Smooth muscle cell of the brain vasculature (primary cell): ENCODE data around the gene CNST.
"Not testable (repeated sequence)": the region's sequence is repeated elsewhere in the genome, so short reads cannot be mapped to it uniquely, and the experiment has no call there.

ENCODE experiments used
- DNase-seq: peaks from one replicate; pipeline ENCODE4 v3.0.0-alpha.2; 2012; ENCODE audit warnings: low read depth, low spot score

The CNST gene

GRCh38 chr1:246583056-246583440 is 16.8 kb downstream of the CNST start:
- no peak for DNase-seq

DNA sequence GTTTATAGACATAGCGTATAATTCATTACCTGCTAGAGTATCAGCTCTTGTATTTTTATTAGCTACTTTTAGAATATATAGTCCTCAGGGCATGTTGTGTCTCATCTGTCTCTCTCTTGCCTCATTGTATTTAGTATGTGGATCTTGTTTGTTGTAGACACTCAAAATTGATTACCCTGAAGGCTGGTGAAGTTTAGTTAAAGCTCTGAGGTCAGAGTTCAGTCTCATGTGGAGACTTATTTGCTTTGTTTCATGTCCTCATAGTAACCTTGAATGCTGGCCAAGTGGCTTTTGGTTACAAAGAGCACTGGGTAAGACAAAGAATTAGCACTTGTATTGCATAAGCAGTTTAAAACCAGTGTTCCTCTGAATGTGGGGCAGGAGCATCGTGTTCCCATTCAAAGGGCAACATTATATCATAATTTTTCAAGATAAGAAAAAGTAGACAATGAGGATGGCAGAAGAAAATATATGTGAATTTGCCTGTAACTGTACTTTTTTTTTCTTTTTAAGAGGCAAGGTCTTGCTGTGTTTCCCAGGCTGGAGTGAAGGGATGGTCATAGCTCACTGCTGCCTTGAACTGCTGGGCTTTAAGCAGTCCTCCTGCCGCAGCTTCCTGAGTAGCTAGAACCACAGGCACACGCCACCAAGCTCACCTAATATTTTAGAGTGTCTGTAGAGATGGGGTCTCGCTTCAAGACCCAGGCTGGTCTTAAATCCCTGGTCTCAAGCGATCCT is 17.4 kb downstream of the CNST start:
- DNase-seq, result peak; percentile 50

- DNase-seq, result no peak
Observed at GRCh38 chr1:246587032-246587431, 20.8 kb downstream of the CNST start.

GRCh38 chr1:246587606-246588005 is 21.4 kb downstream of the CNST start:
- DNase-seq, result no peak

GRCh38 chr1:246588159-246588721 is 22.0 kb downstream of the CNST start:
- DNase-seq, result no peak

- DNase-seq, result not testable (repeated sequence)
Observed at GRCh38 chr1:246589919-246590318, 23.7 kb downstream of the CNST start.

DNA sequence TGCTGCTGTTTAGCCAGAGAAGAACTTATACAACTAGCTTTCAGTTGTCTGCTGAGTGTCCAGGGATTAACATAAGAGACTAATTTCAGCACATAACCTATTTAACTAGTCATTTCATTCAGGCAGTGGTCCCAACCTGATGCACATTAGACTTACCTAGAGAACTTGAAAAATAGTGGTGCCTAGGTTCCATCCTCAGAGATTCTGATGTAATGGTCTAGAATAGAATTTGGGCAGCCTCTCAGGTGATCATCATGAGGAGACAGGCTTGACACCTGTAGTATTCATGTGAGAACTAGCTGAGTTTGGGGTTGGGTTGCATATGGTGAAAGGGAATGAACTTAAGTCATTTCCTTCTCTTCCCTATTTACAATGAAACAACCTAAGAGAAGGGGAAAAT is 24.8 kb downstream of the CNST start:
- no peak for DNase-seq

DNA sequence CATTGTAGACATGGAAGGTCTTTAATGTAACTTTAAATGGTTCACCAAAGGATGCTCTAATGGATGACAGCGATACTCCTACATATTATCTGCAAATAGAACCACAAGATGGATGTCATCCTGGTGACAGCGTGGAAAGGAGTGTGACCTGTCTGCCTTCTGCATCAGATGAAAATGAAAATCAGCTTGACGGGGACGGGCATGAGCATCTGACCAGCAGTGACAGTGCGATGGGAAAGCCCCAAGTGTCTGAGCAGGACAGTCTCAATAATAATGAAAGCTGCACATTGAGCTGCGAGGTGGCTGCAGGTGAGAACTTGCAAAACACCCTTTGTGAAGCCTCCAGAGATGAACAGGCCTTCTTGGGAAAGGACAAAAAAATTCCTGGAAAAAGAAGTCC is 25.2 kb downstream of the CNST start:
- DNase-seq, result no peak

DNA sequence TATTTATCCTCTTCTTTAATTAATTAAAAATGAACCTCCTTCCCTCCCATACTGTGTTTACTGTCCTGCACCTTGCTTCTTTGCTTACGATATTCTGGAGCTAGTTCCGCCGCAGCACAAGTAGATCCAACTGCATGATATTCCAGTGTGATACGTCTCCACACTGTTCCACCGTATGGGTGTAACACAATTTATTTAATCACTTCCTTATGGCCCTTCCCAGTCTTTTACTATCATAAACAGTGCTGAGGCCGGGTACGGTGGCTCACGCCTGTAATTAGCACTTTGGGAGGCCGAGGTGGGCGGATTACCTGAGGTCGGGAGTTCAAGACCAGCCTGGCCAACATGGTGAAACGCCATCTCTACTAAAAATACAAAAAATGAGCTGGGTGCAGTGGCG is 25.7 kb downstream of the CNST start:
- DNase-seq, result no peak

DNA sequence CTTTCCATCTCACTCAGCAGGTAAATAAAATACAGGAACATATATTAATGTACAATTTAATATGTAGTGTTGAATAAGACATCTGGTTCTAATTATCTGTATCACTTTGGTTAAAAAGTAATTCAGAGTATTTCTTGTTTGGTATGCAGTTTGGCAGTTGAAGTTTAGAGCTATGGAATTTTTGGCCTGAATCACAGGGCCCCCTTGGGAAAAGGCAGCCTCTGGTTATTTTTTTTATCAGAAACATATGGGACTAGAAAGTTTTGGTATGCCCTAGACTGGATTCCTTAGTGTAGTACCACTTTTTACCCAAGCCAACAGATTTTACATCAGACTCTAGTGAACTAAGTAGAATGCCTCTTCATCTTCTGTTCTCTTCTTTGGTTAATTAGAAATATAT is 26.4 kb downstream of the CNST start:
- peak; percentile 77 for DNase-seq

- DNase-seq, result no peak
Observed at GRCh38 chr1:246595146-246595545, 28.9 kb downstream of the CNST start.

DNA sequence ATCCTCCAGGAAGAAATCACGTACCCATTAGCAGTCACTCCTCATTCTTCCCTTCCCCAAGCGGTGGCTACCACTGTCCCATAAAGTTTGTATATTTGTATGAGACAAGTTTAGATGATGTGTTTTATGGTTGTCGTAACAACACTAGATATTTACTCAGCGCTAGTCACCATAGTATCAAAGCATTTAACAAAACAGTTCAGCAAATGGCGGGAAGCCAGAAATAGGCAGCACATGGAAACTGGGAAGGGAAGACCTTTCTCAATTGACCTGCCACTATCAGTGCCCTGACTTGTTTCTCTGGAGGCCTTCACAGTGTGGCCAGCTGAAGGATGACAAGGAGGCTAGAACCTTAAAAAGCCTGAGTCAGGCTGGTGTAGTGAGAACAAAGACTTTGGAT is 31.1 kb downstream of the CNST start:
- no peak for DNase-seq

- no peak for DNase-seq
Observed at GRCh38 chr1:246597971-246598370, 31.7 kb downstream of the CNST start.

GRCh38 chr1:246599315-246599714 is 33.1 kb downstream of the CNST start:
- DNase-seq, result no peak

- no peak for DNase-seq
Observed at GRCh38 chr1:246600579-246600978, 34.3 kb downstream of the CNST start.

DNA sequence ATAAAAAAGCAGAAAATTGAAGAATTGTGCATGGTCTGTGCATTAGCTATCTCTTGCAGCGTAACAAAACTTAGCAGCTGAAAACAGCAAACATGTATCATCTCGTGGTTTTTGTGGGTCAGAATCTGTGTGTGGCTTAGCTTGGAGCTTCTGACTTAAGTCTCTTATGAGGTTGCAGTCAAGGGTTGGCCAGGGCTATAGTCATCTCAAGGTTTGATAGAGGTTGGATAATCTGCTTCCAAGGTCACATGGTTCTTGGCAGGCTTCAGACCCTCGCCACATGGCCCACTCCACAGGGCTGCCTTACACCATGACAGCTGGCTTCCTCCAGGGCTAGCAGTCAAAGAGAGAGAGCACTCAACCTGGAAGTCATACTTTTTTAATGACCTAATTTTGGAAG is 35.9 kb downstream of the CNST start:
- no peak for DNase-seq

DNA sequence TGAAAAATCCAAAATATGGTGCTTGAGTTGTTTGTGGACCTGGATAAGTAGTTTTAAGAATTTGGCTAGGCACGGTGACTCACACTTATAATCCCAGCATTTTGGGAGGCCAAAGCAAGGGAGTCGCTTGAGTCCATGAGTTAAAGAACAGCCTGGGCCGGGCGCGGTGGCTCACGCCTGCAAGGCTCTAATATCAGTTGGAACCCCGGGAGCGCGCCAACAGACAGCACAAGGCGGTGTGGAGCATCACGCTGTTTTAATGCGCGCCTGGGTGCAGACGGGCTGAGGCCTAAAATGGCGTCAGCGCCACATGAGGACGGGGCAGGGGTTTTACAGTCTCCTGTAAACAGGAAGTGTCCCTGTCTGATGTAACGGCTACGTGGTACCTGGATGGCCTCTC is 39.0 kb downstream of the CNST start:
- not testable (repeated sequence) for DNase-seq

DNA sequence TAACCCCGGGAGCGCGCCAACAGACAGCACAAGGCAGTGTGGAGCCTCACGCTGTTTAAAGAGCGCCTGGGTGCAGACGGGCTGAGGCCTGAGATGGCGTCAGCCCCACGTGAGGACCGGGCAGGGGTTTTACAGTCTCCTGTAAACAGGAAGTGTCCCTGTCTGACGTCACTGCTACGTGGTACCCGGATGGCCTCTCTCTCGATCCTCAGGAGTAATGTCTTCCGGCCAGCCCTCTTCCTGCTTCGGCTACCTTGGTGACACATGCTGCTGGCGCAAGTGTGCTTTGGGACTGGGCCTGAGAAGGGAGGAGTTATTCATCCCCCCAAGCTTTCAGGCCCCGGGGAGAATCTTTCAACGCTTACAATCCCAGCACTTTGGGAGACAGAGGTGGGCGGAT is 41.2 kb downstream of the CNST start:
- no peak for DNase-seq

- DNase-seq, result peak; percentile 83
Observed at GRCh38 chr1:246608616-246609376, 42.5 kb downstream of the CNST start.

DNA sequence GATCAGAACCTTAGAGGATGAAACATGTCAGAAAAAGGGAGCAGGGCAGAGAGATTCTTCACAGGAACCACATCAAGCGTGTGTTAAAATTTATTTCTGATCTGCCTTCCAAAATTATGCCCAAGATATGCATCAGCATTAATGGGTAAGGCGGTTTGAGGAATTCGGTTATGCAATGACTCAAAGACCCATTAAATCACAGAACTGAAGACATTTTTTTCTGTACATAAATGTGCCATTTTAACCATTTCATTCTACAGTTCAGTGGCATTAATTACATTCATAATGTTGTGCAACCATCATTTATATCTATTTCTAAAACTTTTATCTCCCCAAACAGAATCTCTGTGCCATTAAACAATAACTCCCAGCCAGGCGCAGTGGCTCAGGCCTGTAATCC is 43.4 kb downstream of the CNST start:
- DNase-seq, result no peak

- no peak for DNase-seq
Observed at GRCh38 chr1:246613096-246613758, 47.0 kb downstream of the CNST start.

DNA sequence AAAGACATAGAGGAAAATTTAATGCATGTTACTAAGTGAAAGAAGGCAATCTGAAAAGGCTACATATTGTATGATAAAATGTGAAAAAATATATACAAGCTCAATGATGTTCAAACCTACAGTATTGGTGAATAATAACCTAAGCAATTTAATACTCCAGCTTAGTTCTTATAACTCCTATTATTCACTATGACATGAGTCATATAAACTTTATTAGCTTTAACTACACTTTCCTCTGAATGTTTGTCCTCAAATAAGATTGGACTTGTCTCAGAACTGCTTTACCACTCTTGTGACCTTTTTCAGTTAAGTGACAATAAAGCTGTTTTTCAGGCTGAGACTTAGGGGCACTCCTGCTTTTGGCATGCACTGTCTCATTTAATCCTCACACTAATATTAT is 50.9 kb downstream of the CNST start:
- DNase-seq, result no peak
